ENCODE data around the gene PLEKHM3.

Gene PLEKHM3

GRCh38 chr2:207929923-207930322, 95.4 kb downstream of the PLEKHM3 start:
- TF ChIP-seq EGR1 (IDR thresholded peaks at IDR 0.05) (no peak), ZBTB7A (IDR thresholded peaks at IDR 0.05; ENCODE audit: low read depth) (no peak), TEAD4 (IDR thresholded peaks at IDR 0.05) (no peak), YY1 (IDR thresholded peaks at IDR 0.05; ENCODE audit: low read depth) (no peak), EP300 (IDR thresholded peaks at IDR 0.05; ENCODE audit: borderline replicate concordance) (no peak), USF1 (IDR thresholded peaks at IDR 0.05) (no peak), FOXM1 (IDR thresholded peaks at IDR 0.05; ENCODE audit: borderline replicate concordance, low read depth) (no peak), TCF12 (IDR thresholded peaks at IDR 0.05; ENCODE audit: low read depth) (no peak), TAF1 (IDR thresholded peaks at IDR 0.05; ENCODE audit: low read depth) (no peak), RAD21 (IDR thresholded peaks at IDR 0.05; ENCODE audit: low read depth) (no peak)

DNA sequence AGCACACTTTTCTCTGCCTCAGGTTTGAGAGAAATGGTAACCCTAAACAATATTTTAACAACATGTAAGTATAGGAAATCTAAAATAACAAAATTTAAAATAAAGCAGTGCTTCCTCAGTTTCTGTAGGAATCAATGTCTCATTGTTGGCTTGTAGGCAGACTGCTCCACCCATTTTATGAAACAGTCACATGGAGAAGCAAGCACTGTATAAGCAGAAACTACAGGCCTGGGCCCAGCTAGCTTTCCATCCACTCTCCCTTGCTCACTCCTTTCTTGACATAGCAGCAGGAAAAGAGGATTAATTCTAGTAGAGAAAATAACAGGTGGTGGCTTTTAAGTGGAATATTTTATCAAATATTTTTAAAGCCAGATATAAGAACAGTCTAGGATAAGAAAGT, 97.2 kb downstream of the PLEKHM3 start:
- TF ChIP-seq TCF12 (IDR thresholded peaks at IDR 0.05; ENCODE audit: low read depth) = no peak
- TF ChIP-seq EP300 (IDR thresholded peaks at IDR 0.05; ENCODE audit: borderline replicate concordance) = no peak
- TF ChIP-seq EGR1 (IDR thresholded peaks at IDR 0.05) = no peak
- no peak for TF ChIP-seq FOXM1 (IDR thresholded peaks at IDR 0.05; ENCODE audit: borderline replicate concordance, low read depth)
- TF ChIP-seq USF1 (IDR thresholded peaks at IDR 0.05) = no peak
- no peak for TF ChIP-seq CEBPB (IDR thresholded peaks at IDR 0.05)
- TF ChIP-seq ZBTB7A (IDR thresholded peaks at IDR 0.05; ENCODE audit: low read depth) = no peak
- TF ChIP-seq NFIC (IDR thresholded peaks at IDR 0.05) = no peak
- TF ChIP-seq, protein P1, sequence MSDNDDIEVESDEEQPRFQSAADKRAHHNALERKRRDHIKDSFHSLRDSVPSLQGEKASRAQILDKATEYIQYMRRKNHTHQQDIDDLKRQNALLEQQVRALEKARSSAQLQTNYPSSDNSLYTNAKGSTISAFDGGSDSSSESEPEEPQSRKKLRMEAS (IDR thresholded peaks at IDR 0.05) = no peak

DNA sequence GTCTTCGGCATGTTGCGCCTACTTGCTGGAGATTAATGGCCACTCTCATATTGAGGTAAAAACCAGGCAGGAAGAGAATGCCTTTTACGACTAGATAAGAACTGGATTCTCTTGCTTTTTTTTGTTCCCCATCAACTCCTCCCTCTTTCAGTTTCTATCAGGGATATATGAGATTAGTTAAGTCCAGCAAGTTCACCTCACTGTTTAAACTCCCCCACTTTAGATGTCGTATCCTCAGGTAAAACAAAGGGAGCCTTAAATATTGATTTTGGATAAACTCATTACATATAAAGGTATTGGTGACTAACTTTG, 98.4 kb downstream of the PLEKHM3 start:
- TF ChIP-seq RAD21 (IDR thresholded peaks at IDR 0.05; ENCODE audit: low read depth) (no peak), EP300 (IDR thresholded peaks at IDR 0.05; ENCODE audit: borderline replicate concordance) (no peak), USF1 (IDR thresholded peaks at IDR 0.05) (no peak), ZBTB7A (IDR thresholded peaks at IDR 0.05; ENCODE audit: low read depth) (no peak), YY1 (IDR thresholded peaks at IDR 0.05; ENCODE audit: low read depth) (no peak), TEAD4 (IDR thresholded peaks at IDR 0.05) (no peak), CEBPB (IDR thresholded peaks at IDR 0.05) (no peak), NFIC (IDR thresholded peaks at IDR 0.05) (no peak), TAF1 (IDR thresholded peaks at IDR 0.05; ENCODE audit: low read depth) (no peak), TCF12 (IDR thresholded peaks at IDR 0.05; ENCODE audit: low read depth) (no peak), REST (IDR thresholded peaks at IDR 0.05; ENCODE audit: low read depth) (no peak), CREB1 (IDR thresholded peaks at IDR 0.05; ENCODE audit: low read depth) (no peak), EGR1 (IDR thresholded peaks at IDR 0.05) (no peak), FOXM1 (IDR thresholded peaks at IDR 0.05; ENCODE audit: borderline replicate concordance, low read depth) (no peak)
- TF ChIP-seq, protein P1 (IDR thresholded peaks at IDR 0.05) = no peak

DNA sequence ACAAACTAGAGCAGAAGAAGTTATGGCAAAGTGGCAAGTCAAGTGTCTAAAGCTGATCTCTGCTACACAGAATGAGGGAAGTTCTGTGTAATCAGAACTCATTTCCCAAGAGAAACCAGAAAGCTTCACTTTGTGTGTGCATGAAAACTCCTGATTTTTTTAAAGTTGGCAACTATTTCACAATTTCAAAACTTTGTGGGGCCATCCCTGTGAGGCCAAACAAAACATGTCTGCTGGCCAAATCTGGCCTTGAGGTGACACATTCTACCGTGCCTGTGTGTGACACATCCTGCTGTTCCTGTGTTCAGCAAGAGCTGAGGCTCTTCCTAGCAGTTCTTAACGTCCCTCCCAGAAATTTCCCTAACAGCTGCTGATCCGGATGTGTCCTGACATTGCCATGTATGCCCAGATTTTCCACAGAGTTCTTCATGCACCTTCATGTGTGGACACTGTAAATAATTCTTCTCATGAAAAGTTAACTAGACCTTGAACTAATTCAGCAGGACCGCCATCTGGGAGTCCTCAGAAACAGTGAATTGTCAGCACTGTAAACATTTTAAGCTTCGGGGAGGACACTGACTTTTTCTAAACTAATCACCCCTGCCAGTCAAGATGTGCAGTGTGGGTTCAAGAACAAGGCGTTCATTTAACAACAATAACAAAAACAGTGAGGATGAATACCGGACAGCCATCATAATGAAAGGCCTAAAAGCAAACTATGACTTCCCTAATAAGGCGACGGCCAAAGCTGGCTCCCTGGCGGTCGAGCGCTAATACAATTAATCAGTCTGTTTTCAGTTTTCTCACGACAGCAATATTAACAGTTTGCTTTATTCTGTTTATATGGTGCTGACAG, 99.0 kb downstream of the PLEKHM3 start:
- TF ChIP-seq EP300 (IDR thresholded peaks at IDR 0.05; ENCODE audit: borderline replicate concordance) = no peak
- no peak for TF ChIP-seq USF1 (IDR thresholded peaks at IDR 0.05)
- no peak for TF ChIP-seq RAD21 (IDR thresholded peaks at IDR 0.05; ENCODE audit: low read depth)
- TF ChIP-seq ZBTB7A (IDR thresholded peaks at IDR 0.05; ENCODE audit: low read depth) = no peak
- TF ChIP-seq CREB1 (IDR thresholded peaks at IDR 0.05; ENCODE audit: low read depth) = no peak
- no peak for TF ChIP-seq REST (IDR thresholded peaks at IDR 0.05; ENCODE audit: low read depth)
- TF ChIP-seq YY1 (IDR thresholded peaks at IDR 0.05; ENCODE audit: low read depth) = no peak
- TF ChIP-seq NFIC (IDR thresholded peaks at IDR 0.05) = no peak
- TF ChIP-seq, protein P1 (IDR thresholded peaks at IDR 0.05) = no peak
